ENCODE results near the gene HAUS3. TPM values are rescaled to one million over a fixed set of nuclear protein-coding genes. Genes with fewer than 3 reads are reported as not detected.

Gene HAUS3
- total RNA-seq, 1 experiment from 2014 or later, result 9.5 TPM

GRCh38 chr4:2246384-2247127 lies 4.6 kb upstream of the HAUS3 start:
- ATAC-seq (no peak), DNase-seq (no peak)
- ChIA-PET CTCF (no interaction called here), POLR2A (ENCODE audit: unreplicated experiment) (no interaction called here)
- H3K4me1 ChIP-seq (ENCODE audit: insufficient read depth, low read length), result no peaks in the 10 kb centered on the region; the same call in 1 of the 2 replicates
- no peak overlapping the region for H3K4me2 ChIP-seq (ENCODE audit: low read length)
- H3K9me3 ChIP-seq (ENCODE audit: low read length), result no peaks in the 10 kb centered on the region
- H3K4me3 ChIP-seq (ENCODE audit: low read length), result no peak overlapping the region
- no peak overlapping the region for H2AFZ ChIP-seq (ENCODE audit: low read length)
- no TSS peak for BruUV-seq (replicated peaks)
- no peak overlapping the region for H3K27ac ChIP-seq (ENCODE audit: low read length)
- no peak overlapping the region for H3K9ac ChIP-seq (ENCODE audit: low read length)
- no peaks in the 10 kb centered on the region for H3K27me3 ChIP-seq (ENCODE audit: low read length)
- no peaks in the 10 kb centered on the region for H3K9me2 ChIP-seq (replicated peaks; ENCODE audit: low read length)
- intact Hi-C loops (cut with micrococcal nuclease), result no loop called here
- TF ChIP-seq EZH2 (IDR thresholded peaks at IDR 0.05; ENCODE audit: low read length, unreplicated experiment), result no peak
- no peak for TF ChIP-seq CTCF (conservative IDR thresholded peaks at IDR 0.05; ENCODE audit: low read depth, low read length)
- TF ChIP-seq EZH2phosphoT487 (IDR thresholded peaks at IDR 0.05; ENCODE audit: borderline replicate concordance, low read length), result no peak
- no peaks in the 10 kb centered on the region for H3F3A ChIP-seq (ENCODE audit: low read length, unreplicated experiment)
- H3K79me2 ChIP-seq (ENCODE audit: low read length), result peaks cover 3% of the 10 kb centered on the region
- no peaks in the 10 kb centered on the region for H4K20me1 ChIP-seq (ENCODE audit: low read length)
- no peaks in the 10 kb centered on the region for H3K36me3 ChIP-seq (ENCODE audit: low read depth, low read length)

GRCh38 chr4:2245787-2246275 lies 3.9 kb upstream of the HAUS3 start:
- no peaks in the 10 kb centered on the region for H3K27me3 ChIP-seq (ENCODE audit: low read length)
- POLR2A ChIA-PET (ENCODE audit: unreplicated experiment), result no interaction called here
- DNase-seq (no peak), ATAC-seq (no peak)
- intact Hi-C loops (cut with micrococcal nuclease), result no loop called here
- CTCF ChIA-PET, result no interaction called here
- no peaks in the 10 kb centered on the region for H3K9me3 ChIP-seq (ENCODE audit: low read length)
- no peak overlapping the region for H3K9ac ChIP-seq (ENCODE audit: low read length)
- H3K79me2 ChIP-seq (ENCODE audit: low read length), result peaks cover 10% of the 10 kb centered on the region
- H3K9me2 ChIP-seq (replicated peaks; ENCODE audit: low read length), result no peaks in the 10 kb centered on the region
- no peaks in the 10 kb centered on the region for H3K36me3 ChIP-seq (ENCODE audit: low read depth, low read length)
- BruUV-seq (replicated peaks), result no TSS peak
- no peak overlapping the region for H3K4me3 ChIP-seq (ENCODE audit: low read length)
- H3K27ac ChIP-seq (ENCODE audit: low read length), result no peak overlapping the region
- TF ChIP-seq EZH2 (IDR thresholded peaks at IDR 0.05; ENCODE audit: low read length, unreplicated experiment) (no peak), CTCF (conservative IDR thresholded peaks at IDR 0.05; ENCODE audit: low read depth, low read length) (no peak), EZH2phosphoT487 (IDR thresholded peaks at IDR 0.05; ENCODE audit: borderline replicate concordance, low read length) (no peak)
- H2AFZ ChIP-seq (ENCODE audit: low read length), result no peak overlapping the region
- H4K20me1 ChIP-seq (ENCODE audit: low read length), result peaks cover 5% of the 10 kb centered on the region
- no peaks in the 10 kb centered on the region for H3F3A ChIP-seq (ENCODE audit: low read length, unreplicated experiment)
- no peaks in the 10 kb centered on the region; the same call in 1 of the 2 replicates for H3K4me1 ChIP-seq (ENCODE audit: insufficient read depth, low read length)
- H3K4me2 ChIP-seq (ENCODE audit: low read length), result no peak overlapping the region
